Bladder microvascular endothelial cell (primary cell): ENCODE measurements around the gene TEKT3. TPM values are rescaled to one million over a fixed set of nuclear protein-coding genes. Genes with fewer than 3 reads are reported as not detected.

Experiments used
- total RNA-seq: library from RNA; depleted of rRNA; stranded (reverse); fragments of >200 nt; gene quantifications from 2 replicates; pipeline ENCODE4 v1.2.3, GENCODE V29; 2014

The TEKT3 gene
- total RNA-seq = not detected in 2 replicates

GRCh38 chr17:15341385-15341849 is at the start of gene TEKT3:
Gene TEKT3, minus strand, starts transcription at chr17:15341597. Its CDS starts 10,012 bp downstream, at chr17:15331585.

DNA sequence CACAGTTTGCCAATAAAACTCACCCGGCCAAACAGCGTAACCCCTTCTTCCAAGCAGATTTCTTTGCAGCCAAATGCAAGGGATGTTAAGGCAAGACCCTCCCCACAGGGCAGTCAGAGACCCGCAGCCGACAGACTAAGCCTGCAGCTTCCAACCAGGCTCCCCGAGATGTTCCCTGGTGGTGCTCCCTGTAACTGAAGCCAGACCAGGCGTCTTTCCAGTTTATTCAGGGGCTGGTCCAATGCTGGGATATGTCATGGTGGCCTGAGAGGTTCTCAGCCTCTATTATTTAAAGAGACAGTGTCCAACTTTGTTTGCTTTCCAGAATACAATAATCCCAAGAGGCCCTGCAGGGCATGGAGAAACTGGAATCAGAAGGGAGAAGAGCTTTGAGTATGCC is 76.3 kb downstream of the TEKT3 start, which contains the start of gene PMP22:
Gene PMP22, minus strand, starts transcription at position 196 of the 400 bp plus-strand sequence. CDS start 4,599 bp downstream, outside the sequence.

Other genes with a start within 250 kb of the TEKT3 start
- 20.9 and 41.5 TPM in 2 replicates for gene PMP22, start 76.3 kb downstream of the TEKT3 start, total RNA-seq
- 1.8 and 4.9 TPM in 2 replicates for gene CDRT4, start 126.0 kb upstream of the TEKT3 start, total RNA-seq
- 14.9 and 42.0 TPM in 2 replicates for gene TVP23C, start 221.9 kb upstream of the TEKT3 start, total RNA-seq